MM.1S (cell line): ENCODE data around the gene MARCO.

Experiments used
- CTCF ChIP-seq: fragments of 300-600 bp; sonication (generic); IDR thresholded peaks from 2 replicates; pipeline ENCODE4 v1.5.1; 2016; ENCODE audit warnings: antibody characterized with exemption, low read length, mixed read lengths
- EZH2 ChIP-seq: fragments of 300-600 bp; sonication (generic); optimal IDR thresholded peaks from 2 replicates; pipeline ENCODE3; 2017; ENCODE audit warnings: low read depth, mild to moderate bottlenecking, antibody characterized with exemption, low read length, mixed read lengths

GRCh38 chr2:119013671-119014070 lies 71.7 kb downstream of the MARCO start:
- TF ChIP-seq EZH2 (no peak), CTCF (no peak)
